Activated CD8-positive, alpha-beta memory T cell treated with anti-CD3 and anti-CD28 coated beads, Interleukin-2, amount 10 ng/mL, durations not matched to agents 7 days and 5 days (primary cell): ENCODE results near the gene DHX8. TPM values are rescaled to one million over a fixed set of nuclear protein-coding genes. Genes with fewer than 3 reads are reported as not detected.
A peak's percentile ranks its signal among the peaks of the same experiment; 100 is the strongest.

ENCODE experiments used
- ATAC-seq: fragments of 150-1000 bp; cut with Tn5 transposase; one replicate; pipeline ENCODE4 v1.10.0; 2021; ENCODE audit warnings: moderate library complexity
- CTCF ChIA-PET: fragments of 350-600 bp; sonication (Branson Sonifier 250); formaldehyde crosslinking; loops from one replicate; lab custom pipeline; 2021; ENCODE audit warnings: antibody characterized with exemption; lab: Charles Lee
- DNase-seq: peaks from one replicate; pipeline ENCODE4 v3.0.0-alpha.2; 2020
- H3K27ac Mint-ChIP-seq: one replicate; pipeline ENCODE4 v1.8.0; 2021; ENCODE audit warnings: mild to moderate bottlenecking, mixed read lengths
- H3K27me3 Mint-ChIP-seq: one replicate; pipeline ENCODE4 v1.8.0; 2021; ENCODE audit warnings: mixed read lengths
- H3K36me3 Mint-ChIP-seq: one replicate; pipeline ENCODE4 v1.8.0; 2021; ENCODE audit warnings: mild to moderate bottlenecking, mixed read lengths
- H3K4me1 Mint-ChIP-seq: one replicate; pipeline ENCODE4 v1.8.0; 2021; ENCODE audit warnings: mixed read lengths
- H3K4me3 Mint-ChIP-seq: one replicate; pipeline ENCODE4 v1.8.0; 2021; ENCODE audit warnings: mild to moderate bottlenecking, moderate library complexity, mixed read lengths
- H3K9me3 Mint-ChIP-seq: one replicate; pipeline ENCODE4 v1.8.0; 2022; ENCODE audit warnings: low read depth, mixed read lengths
- total RNA-seq, 2 experiments: library from RNA; stranded (reverse); gene quantifications; one replicate each; pipeline ENCODE4 v1.2.3, GENCODE V29; 2021

DHX8 gene
- total RNA-seq, 2 experiments from 2014 or later = 59.1 to 66.2 TPM

DNA sequence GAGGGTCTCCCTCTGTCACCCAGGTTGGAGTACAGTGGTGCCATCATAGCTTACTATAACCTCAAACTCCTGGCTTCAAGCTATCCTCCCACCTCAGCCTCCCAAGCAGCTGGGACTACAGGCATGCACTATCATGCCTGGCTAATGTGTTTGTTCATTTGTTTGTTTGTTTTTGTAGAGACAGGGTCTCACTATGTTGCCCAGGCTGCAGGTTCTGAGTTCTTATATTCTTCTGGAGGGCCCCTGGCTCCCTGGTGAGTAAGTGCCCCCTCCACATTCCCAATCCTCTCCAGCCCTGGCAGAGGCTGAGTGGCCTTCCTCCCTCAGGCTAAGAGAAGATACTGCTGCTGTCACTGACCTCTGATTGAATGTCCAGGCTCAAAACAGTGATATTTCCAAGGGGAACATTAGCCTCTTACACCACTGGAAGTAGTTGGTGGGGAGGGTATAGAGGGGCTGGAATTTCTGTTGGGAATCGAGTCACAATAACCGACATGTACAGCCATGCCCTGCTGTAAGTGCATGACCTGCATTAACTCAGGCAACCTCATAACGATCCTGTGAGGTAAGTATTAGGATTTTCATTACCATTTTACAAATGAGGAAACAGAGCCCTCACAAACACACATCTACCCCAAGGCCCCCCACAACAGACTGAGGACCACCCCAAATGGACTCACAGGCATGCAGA, 65.1 kb downstream of the DHX8 start:
- Mint-ChIP-seq H3K4me3 (no peak overlapping the region), H3K9me3 (no peaks in the 10 kb centered on the region), H3K36me3 (no peaks in the 10 kb centered on the region), H3K27me3 (peaks cover 64% of the 10 kb centered on the region), H3K27ac (no peak overlapping the region), H3K4me1 (peaks cover 19% of the 10 kb centered on the region)
- CTCF ChIA-PET = interaction anchor here (0.7 kb wide), 1 partner anchor 22 kb away, joined by 3 read pairs; no protein-coding TSS in a partner anchor
- ATAC-seq (no peak), DNase-seq (no peak)

DNA sequence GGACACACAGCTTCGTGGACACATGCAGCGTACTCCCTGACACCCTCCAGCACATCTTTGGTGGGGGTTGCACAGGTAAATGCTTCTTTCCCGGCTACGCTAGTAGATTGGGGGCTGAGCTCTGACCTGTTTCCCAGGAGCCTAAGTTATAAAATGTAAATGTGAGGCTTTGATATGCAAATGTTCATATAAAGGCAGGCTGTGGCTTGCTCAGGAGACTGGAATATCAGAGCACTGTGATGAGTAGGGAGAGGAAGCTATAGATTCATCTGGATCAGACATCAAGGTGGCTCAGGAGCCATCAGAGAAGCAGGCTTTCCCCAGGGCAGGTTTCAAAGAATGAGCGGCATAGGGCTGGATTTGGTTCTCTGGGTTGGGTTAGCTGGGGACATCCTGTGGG, 65.7 kb downstream of the DHX8 start:
- Mint-ChIP-seq H3K4me3 (no peak overlapping the region), H3K27me3 (peaks cover 62% of the 10 kb centered on the region)

GRCh38 chr17:43550754-43551153, 67.0 kb downstream of the DHX8 start:
- peaks cover 62% of the 10 kb centered on the region for H3K27me3 Mint-ChIP-seq
- no peak overlapping the region for H3K4me3 Mint-ChIP-seq
- no peaks in the 10 kb centered on the region for H3K36me3 Mint-ChIP-seq
- DNase-seq = no peak
- H3K27ac Mint-ChIP-seq = no peak overlapping the region
- ATAC-seq = no peak
- CTCF ChIA-PET = no interaction called here
- peaks cover 8% of the 10 kb centered on the region for H3K4me1 Mint-ChIP-seq
- H3K9me3 Mint-ChIP-seq = no peaks in the 10 kb centered on the region

More for the DNA sequence above, 65.7 kb downstream of the DHX8 start:
- no peaks in the 10 kb centered on the region for H3K9me3 Mint-ChIP-seq
- peaks cover 15% of the 10 kb centered on the region for H3K4me1 Mint-ChIP-seq
- CTCF ChIA-PET = no interaction called here
- no peaks in the 10 kb centered on the region for H3K36me3 Mint-ChIP-seq
- ATAC-seq (no peak), DNase-seq (no peak)
- H3K27ac Mint-ChIP-seq = no peak overlapping the region

DNA sequence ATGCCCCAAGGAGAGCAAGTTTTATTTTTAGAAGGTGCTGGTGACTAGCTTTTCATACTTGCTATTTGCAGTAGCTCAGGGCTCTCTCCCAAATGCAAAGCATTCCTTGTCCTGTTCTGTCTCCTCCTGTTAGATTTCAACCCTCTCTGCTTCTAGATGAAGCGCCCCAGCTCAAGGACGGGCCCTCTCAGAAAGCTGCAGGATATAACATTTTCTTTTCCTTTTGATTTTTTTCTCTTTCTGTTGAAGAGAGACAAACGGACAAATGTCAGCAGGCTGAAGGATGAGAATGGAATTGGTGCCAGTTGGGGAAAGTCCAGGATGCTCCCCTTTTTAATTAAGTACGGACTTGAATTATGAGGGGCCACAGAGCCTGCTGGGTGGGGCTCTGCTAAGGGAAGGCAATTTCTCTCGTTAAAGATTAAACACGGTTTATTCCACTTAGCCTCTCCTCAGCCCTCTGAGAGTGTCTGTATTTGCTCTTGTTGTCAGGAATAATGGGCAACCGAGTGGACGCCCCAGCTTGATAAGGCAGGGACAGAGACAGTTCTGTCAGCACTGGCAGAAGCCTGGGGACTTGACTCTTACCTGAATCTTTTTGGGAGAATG, 68.6 kb downstream of the DHX8 start:
- Mint-ChIP-seq H3K4me3 (no peak overlapping the region), H3K36me3 (no peaks in the 10 kb centered on the region), H3K4me1 (peaks cover 5% of the 10 kb centered on the region), H3K27ac (no peak overlapping the region), H3K9me3 (no peaks in the 10 kb centered on the region), H3K27me3 (peaks cover 56% of the 10 kb centered on the region)
- ATAC-seq = no peak
- no peak for DNase-seq
- CTCF ChIA-PET = interaction anchor here (0.8 kb wide), 1 partner anchor 114 kb away, joined by 4 read pairs; no protein-coding TSS in a partner anchor

DNA sequence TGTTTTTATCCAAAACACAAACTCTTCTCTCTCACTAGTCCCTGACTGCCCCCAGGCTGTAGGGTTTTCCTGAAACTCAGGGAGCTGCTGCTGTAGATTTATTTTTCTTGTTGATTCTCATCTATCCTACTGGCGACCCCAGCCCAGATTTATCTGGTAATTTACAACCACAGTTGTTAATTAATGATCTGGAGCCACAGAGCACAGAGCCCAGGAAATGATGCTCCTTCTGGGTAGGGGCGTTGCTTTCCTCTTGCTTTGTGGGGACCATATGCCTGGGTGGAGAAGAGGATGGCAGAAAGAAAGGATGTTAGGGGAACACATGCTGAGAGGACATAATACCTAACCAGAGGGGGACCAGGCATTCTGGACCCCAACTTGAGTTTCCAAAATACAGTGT, 69.8 kb downstream of the DHX8 start:
- Mint-ChIP-seq H3K4me1 (peaks cover 5% of the 10 kb centered on the region), H3K36me3 (no peaks in the 10 kb centered on the region), H3K4me3 (no peak overlapping the region), H3K9me3 (no peaks in the 10 kb centered on the region), H3K27ac (no peak overlapping the region), H3K27me3 (peaks cover 48% of the 10 kb centered on the region)
- DNase-seq (no peak), ATAC-seq (no peak)
- CTCF ChIA-PET = no interaction called here

DNA sequence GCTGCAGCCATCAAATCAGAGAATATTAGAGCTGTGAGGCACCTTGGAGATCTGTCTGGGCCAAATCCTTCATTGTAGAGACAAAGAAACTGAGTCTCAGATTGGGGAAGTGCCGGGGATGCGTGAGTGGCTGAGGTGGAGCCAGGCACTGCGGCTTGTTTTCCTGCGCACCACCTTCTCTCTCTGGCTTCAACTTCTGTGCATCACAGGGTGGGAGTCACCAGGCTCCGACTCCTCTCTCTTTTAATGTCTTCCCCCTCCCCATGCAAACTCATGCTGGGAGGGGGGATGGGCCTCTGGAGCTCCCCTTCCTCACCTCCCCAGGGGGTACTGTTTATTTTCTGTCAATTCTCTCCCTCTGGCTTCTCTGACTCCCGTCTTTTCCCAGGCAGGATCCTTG, 71.1 kb downstream of the DHX8 start:
- CTCF ChIA-PET = no interaction called here
- no peaks in the 10 kb centered on the region for H3K9me3 Mint-ChIP-seq
- no peaks in the 10 kb centered on the region for H3K36me3 Mint-ChIP-seq
- H3K4me1 Mint-ChIP-seq = peaks cover 5% of the 10 kb centered on the region
- no peak for DNase-seq
- H3K27me3 Mint-ChIP-seq = peaks cover 38% of the 10 kb centered on the region
- no peak overlapping the region for H3K4me3 Mint-ChIP-seq
- H3K27ac Mint-ChIP-seq = no peak overlapping the region
- no peak for ATAC-seq

DNA sequence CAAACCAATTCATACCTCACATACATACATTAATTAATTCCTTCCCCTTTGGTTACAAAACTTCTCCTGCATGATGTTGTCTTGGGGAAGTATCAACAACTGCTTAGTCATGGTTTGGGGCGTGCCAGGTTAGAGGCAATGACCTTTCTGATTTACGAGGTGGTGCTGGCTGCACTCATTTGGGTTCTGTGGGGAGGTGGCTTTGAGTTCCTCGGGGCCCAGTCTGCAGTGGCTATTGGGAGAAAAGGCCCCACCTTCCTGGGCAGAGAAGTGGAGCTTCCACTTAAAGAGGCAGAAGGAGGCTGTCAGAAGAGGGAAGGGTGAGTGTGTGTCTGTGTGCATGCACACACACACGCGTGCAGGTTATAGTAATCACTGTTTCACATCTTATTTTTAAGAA, 72.5 kb downstream of the DHX8 start:
- H3K4me3 Mint-ChIP-seq = no peak overlapping the region
- H3K4me1 Mint-ChIP-seq = peaks cover 5% of the 10 kb centered on the region
- no peaks in the 10 kb centered on the region for H3K36me3 Mint-ChIP-seq
- CTCF ChIA-PET = interaction anchor here (0.9 kb wide), 1 partner anchor 9 kb away, joined by 3 read pairs; no protein-coding TSS in a partner anchor
- peak; percentile 20 for ATAC-seq
- H3K9me3 Mint-ChIP-seq = no peaks in the 10 kb centered on the region
- no peak overlapping the region for H3K27ac Mint-ChIP-seq
- peaks cover 35% of the 10 kb centered on the region for H3K27me3 Mint-ChIP-seq
- no peak for DNase-seq

GRCh38 chr17:43558805-43559160, 75.0 kb downstream of the DHX8 start:
- Mint-ChIP-seq H3K9me3 (no peaks in the 10 kb centered on the region), H3K4me1 (peaks cover 5% of the 10 kb centered on the region), H3K36me3 (no peaks in the 10 kb centered on the region), H3K4me3 (no peak overlapping the region), H3K27me3 (peaks cover 44% of the 10 kb centered on the region), H3K27ac (no peak overlapping the region)
- DNase-seq (no peak), ATAC-seq (no peak)
- CTCF ChIA-PET = no interaction called here

DNA sequence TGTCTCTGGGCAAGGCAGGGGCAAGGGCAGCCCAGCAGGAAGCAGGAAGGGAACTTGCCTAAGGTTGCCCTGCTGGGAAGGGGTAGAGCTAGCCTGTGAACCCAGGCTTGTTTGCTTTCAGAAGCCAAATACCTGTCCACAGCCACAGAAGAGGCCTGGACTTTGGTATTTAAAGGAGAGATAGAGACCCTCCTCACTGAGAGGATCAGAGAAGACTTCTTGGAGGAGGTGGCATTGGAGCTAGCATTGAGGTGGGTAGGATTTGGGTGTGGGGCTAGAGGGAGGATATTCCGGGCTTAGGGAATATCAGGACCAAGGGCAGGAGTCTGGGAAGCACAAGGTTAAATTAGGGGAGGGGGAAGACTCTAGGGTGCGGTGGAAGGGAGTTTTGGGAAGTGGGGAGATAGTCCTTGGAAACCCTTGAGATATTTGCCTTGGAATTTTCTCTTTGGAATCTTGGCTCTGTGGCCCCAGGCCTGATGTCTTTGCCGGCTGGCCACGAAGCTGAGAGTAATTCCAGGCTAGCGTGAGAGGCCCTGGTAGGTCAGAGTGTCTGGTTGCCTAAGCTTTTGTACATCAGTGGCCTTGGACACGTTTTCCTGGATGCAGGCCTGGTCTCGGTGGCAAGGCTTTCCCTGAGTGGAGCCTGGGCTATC, 75.5 kb downstream of the DHX8 start:
- no peak for DNase-seq
- no peak for ATAC-seq
- Mint-ChIP-seq H3K36me3 (no peaks in the 10 kb centered on the region), H3K27ac (no peak overlapping the region), H3K4me3 (no peak overlapping the region), H3K9me3 (no peaks in the 10 kb centered on the region), H3K27me3 (peaks cover 44% of the 10 kb centered on the region), H3K4me1 (peaks cover 5% of the 10 kb centered on the region)
- CTCF ChIA-PET = interaction anchor here (1.4 kb wide), 1 partner anchor 20 kb away, joined by 4 read pairs; no protein-coding TSS in a partner anchor

DNA sequence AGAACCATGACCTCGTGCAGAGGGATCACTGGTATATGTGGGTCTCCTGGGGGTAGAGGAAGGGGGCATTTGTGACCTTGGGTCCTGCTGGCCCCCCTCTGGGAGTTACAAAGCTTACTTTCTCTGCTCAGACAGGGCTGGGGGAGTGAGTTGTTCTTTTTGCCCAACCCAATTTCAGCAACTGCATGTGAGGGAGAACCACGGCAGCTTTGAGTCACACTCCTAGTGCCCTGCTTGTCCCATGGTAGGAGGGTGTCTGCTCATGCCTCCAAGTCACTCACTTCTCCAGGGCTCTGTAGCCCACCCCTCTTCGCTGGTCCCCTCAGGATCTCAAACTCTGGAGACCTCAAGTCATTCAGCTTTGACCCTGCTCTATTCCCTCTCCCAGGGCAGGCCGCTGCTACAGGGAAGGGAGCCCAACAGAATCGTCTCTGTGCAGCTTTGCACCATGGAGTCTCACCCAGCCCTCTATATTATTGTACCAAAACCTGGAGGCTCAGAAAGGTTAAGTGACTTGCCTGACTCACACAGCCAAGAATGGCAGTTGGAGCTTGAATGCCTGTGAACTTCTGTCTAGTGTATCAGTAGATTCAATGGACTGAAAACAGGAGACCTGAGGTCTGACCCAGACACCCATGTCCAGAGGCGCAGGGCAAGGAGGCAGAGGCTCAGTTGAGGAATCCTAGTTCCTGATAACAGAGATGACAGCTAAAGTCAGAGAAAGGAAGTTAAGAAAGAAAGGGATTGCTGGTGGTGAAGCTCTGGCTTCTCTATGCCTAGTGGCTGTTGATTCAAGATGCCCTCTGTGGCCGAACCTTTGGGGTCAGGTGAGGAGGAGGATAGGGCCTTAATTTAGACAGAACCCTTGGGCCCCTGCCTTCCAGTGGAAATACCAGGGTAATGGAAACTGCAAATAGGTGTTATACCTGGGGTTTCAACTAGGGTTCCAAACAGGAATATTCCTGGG, 77.0 kb downstream of the DHX8 start:
- peaks cover 40% of the 10 kb centered on the region for H3K27me3 Mint-ChIP-seq
- no peak for ATAC-seq
- DNase-seq = no peak
- CTCF ChIA-PET = interaction anchor here (1.4 kb wide), 1 partner anchor 18 kb away, joined by 4 read pairs; no protein-coding TSS in a partner anchor
- no peak overlapping the region for H3K4me3 Mint-ChIP-seq
- no peaks in the 10 kb centered on the region for H3K36me3 Mint-ChIP-seq
- H3K27ac Mint-ChIP-seq = no peak overlapping the region
- H3K9me3 Mint-ChIP-seq = no peaks in the 10 kb centered on the region
- peaks cover 5% of the 10 kb centered on the region for H3K4me1 Mint-ChIP-seq

DNA sequence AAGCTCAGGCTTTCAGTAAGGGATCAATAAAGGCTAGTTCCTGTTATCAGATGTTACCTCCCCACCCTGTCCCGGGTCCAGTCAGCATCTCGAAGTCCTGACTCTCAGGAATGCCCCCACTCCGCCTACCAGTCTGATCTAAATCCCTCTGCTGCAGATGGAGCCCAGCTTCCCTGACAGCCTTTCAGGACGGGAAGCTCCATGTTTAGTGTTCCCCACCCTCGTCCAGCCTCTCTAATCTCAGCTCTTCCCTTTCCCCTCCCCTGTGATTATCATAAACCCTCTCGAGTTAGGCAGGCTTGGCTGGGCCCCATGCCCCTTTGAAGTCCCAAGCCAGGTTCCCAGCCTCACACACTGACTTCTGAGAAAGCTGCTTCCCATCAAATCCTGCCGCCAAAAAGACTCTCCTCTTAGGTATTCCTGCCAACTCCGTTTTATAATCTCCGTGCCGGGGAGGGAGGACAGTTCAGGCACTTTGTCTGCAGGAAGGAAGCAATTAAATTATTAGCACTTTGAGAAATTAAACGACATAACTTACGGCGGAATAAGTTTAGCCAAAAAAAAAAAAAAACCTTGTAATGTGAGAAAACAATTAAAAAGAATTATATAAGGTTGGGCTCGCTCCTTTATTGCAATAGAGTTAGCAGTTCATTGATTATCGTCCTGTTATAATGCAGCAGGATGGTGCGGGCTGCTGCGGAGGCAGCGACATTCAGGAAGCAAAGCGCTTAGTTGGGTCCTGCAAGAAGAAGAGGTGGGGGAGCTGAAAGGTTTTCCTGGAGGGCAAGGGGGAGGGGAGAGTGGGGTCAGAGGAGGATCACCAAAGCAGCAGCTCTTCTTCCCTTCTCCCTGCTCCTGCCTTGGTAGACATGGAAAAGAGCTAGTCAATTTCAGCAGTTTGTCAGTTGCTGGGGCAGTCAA, 79.2 kb downstream of the DHX8 start:
- no peak overlapping the region for H3K4me3 Mint-ChIP-seq
- ATAC-seq (no peak), DNase-seq (no peak)
- H3K4me1 Mint-ChIP-seq = no peaks in the 10 kb centered on the region
- CTCF ChIA-PET = interaction anchor here (1.1 to 1.9 kb wide), 2 partner anchors 14 to 111 kb away, joined by 5 read pairs; no protein-coding TSS in a partner anchor
- H3K9me3 Mint-ChIP-seq = no peaks in the 10 kb centered on the region
- H3K27ac Mint-ChIP-seq = no peak overlapping the region
- H3K36me3 Mint-ChIP-seq = no peaks in the 10 kb centered on the region
- H3K27me3 Mint-ChIP-seq = peaks cover 36% of the 10 kb centered on the region
